Measurements from ENCODE around the gene NPAS2. TPM values are rescaled to one million over a fixed set of nuclear protein-coding genes. Genes with fewer than 3 reads are reported as not detected.
A peak's percentile ranks its signal among the peaks of the same experiment; 100 is the strongest.

Gene NPAS2
- total RNA-seq, 3 donors from 2014 or later = 6.2 to 42.3 (median 22.5) TPM

- Histone ChIP-seq H3K4me1 (no peaks in the 10 kb centered on the region), H3K27ac (no peak overlapping the region), H3K9me3 (peaks cover 0 to 7% of the 10 kb centered on the region in 2 donors), H3K4me3 (no peak overlapping the region), H3K36me3 (no peaks in the 10 kb centered on the region), H3K27me3 (no peaks in the 10 kb centered on the region)
- intact Hi-C loops (cut with DNase I; ENCODE audit: low total_unique reads) = no loop called here
- DNase-seq (ENCODE audit: low spot score in 2 of 2) = no peak
- no peak for TF ChIP-seq CTCF (IDR thresholded peaks at IDR 0.05)
- TF ChIP-seq POLR2A (IDR thresholded peaks at IDR 0.05) = no peak
- TF ChIP-seq POLR2AphosphoS5 (IDR thresholded peaks at IDR 0.05) = no peak
Observed at GRCh38 chr2:100868083-100868482, 48.1 kb downstream of the NPAS2 start.

- no peaks in the 10 kb centered on the region for H3K27me3 ChIP-seq
- H3K4me1 ChIP-seq = no peaks in the 10 kb centered on the region
- TF ChIP-seq POLR2AphosphoS5 (IDR thresholded peaks at IDR 0.05) (no peak), CTCF (IDR thresholded peaks at IDR 0.05) (no peak), POLR2A (IDR thresholded peaks at IDR 0.05) (no peak)
- no peaks in the 10 kb centered on the region for H3K36me3 ChIP-seq
- H3K4me3 ChIP-seq = no peak overlapping the region
- H3K9me3 ChIP-seq = peaks cover 0 to 7% of the 10 kb centered on the region in 2 donors
- H3K27ac ChIP-seq = no peak overlapping the region
- no peak for DNase-seq (ENCODE audit: low spot score in 2 of 2)
- intact Hi-C loops (cut with DNase I; ENCODE audit: low total_unique reads) = no loop called here
Observed at GRCh38 chr2:100869120-100869519, 49.2 kb downstream of the NPAS2 start.

GRCh38 chr2:100870652-100871531 lies 51.0 kb downstream of the NPAS2 start:
- Histone ChIP-seq H3K27ac (no peak overlapping the region), H3K4me1 (no peaks in the 10 kb centered on the region), H3K4me3 (no peak overlapping the region), H3K27me3 (no peaks in the 10 kb centered on the region), H3K36me3 (no peaks in the 10 kb centered on the region), H3K9me3 (peaks cover 0 to 7% of the 10 kb centered on the region in 2 donors)
- intact Hi-C loops (cut with DNase I; ENCODE audit: low total_unique reads) = no loop called here
- TF ChIP-seq POLR2AphosphoS5 (IDR thresholded peaks at IDR 0.05) = no peak
- no peak for TF ChIP-seq POLR2A (IDR thresholded peaks at IDR 0.05)
- no peak for TF ChIP-seq CTCF (IDR thresholded peaks at IDR 0.05)
- no peak for DNase-seq (ENCODE audit: low spot score in 2 of 2)

GRCh38 chr2:100875516-100876230 lies 55.7 kb downstream of the NPAS2 start:
- H3K36me3 ChIP-seq = no peaks in the 10 kb centered on the region
- no peak for TF ChIP-seq POLR2AphosphoS5 (IDR thresholded peaks at IDR 0.05)
- TF ChIP-seq CTCF (IDR thresholded peaks at IDR 0.05) = no peak
- no peak for TF ChIP-seq POLR2A (IDR thresholded peaks at IDR 0.05)
- DNase-seq (ENCODE audit: low spot score in 2 of 2) = no peak
- intact Hi-C loops (cut with DNase I; ENCODE audit: low total_unique reads) = no loop called here
- H3K9me3 ChIP-seq = no peaks in the 10 kb centered on the region
- H3K27me3 ChIP-seq = no peaks in the 10 kb centered on the region
- peak overlapping the region in 1 of 3 donors; percentile 13 for H3K4me3 ChIP-seq
- H3K27ac ChIP-seq = peak overlapping the region; percentile 10 to 26
- peaks cover 0 to 8% of the 10 kb centered on the region in 2 donors for H3K4me1 ChIP-seq

Measured in breast epithelium (tissue), 4 donors.